Measurements from ENCODE around the gene TAF1B. TPM values are rescaled to one million over a fixed set of nuclear protein-coding genes. Genes with fewer than 3 reads are reported as not detected.

Gene TAF1B
- 44.3 TPM for total RNA-seq (ENCODE audit: insufficient read depth, low replicate concordance)

- DNase-seq (ENCODE audit: low spot score), result peak; percentile 97
Observed at GRCh38 chr2:9843229-9844035, at the start of gene TAF1B. Gene TAF1B, plus strand, starts transcription at chr2:9843474. Its CDS starts 68 bp downstream, at chr2:9843542.

DNA sequence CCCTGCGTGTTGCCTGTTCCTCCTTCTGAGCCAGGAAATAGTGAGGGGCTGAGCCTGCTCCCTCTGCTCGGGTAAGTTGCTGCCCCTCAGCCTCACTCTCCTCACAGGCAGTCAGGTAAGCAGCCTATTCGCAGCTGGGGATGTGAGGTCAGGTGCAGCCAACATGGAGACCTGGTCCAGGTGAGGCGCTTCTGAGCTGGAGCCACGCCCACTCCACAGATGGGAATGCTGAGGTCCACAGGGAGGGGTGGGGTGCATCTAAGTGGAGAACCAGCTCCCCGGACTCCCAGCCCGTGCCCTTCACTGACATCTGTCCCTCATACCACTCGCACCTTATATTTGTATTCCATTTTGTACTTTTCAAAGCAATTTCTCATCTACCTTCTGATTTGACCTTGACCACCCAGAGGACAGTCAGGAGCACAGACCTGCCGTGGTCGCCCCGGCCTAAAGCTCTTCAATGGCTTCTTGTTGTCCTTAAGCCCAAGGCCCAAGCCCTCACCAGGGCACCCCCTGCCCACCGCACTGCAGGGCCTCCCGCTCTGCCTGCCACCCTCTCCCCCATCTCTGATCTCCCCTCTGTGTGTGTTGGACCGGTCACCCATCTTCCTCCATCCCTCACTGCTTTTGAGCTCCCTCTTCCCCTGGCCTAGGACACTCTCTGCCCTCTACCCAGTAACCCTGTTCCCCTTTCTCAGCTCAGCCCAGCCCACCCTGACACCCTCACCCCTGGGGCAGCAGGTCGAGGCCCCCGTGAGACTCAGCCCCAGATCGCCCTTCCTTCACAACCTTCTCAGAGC lies 49.2 kb upstream of the TAF1B start:
- DNase-seq (ENCODE audit: low spot score), result no peak

- no peak for DNase-seq (ENCODE audit: low spot score)
Observed at GRCh38 chr2:9795071-9795470, 48.2 kb upstream of the TAF1B start.

GRCh38 chr2:9796056-9797010 lies 46.9 kb upstream of the TAF1B start:
- DNase-seq (ENCODE audit: low spot score), result no peak

- no peak for DNase-seq (ENCODE audit: low spot score)
Observed at GRCh38 chr2:9797086-9797485, 46.2 kb upstream of the TAF1B start.

DNA sequence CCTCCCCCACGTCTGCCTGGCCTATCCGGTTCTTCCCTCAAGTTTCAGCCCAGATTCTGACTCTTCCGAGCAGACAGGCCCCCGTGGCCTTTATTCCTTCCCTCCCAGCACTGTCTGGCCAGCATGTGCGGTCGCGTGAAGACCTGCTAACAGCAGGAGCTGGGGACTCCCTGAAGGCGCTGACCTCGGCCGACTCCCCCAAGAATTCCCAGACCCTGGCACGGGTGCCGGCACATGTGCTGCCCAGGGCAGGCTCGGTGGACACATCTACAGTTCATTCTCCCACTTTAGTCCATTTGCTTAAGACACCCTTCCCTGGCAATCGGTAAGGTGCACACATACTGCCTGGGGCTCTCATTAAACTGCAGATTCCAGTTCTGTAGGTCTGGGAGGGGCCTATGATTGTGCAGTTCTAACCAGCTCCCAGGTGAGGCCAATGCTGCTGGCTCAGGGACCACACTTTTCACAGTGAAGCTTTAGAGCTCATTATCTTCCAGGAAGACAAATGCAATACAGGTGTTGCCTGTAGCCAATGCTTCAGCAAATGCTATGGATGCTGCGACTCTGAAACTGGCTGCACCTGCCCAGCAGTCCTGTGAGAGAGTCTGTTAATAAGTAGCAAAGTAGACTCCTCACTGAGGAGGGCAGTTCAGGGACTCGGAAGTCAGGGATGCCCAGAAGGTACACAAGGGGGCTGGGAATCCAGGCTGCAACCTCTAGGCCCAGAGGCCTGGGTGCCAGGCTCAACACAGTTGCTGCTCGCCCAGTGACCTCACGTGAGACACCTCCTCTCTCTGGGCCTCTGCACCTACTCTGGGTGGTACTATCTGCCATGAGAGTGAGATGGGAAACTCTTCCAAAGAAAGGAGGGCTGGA lies 45.4 kb upstream of the TAF1B start:
- peak; percentile 58 for DNase-seq (ENCODE audit: low spot score)

GRCh38 chr2:9799011-9799596 lies 44.2 kb upstream of the TAF1B start:
- DNase-seq (ENCODE audit: low spot score), result no peak

DNA sequence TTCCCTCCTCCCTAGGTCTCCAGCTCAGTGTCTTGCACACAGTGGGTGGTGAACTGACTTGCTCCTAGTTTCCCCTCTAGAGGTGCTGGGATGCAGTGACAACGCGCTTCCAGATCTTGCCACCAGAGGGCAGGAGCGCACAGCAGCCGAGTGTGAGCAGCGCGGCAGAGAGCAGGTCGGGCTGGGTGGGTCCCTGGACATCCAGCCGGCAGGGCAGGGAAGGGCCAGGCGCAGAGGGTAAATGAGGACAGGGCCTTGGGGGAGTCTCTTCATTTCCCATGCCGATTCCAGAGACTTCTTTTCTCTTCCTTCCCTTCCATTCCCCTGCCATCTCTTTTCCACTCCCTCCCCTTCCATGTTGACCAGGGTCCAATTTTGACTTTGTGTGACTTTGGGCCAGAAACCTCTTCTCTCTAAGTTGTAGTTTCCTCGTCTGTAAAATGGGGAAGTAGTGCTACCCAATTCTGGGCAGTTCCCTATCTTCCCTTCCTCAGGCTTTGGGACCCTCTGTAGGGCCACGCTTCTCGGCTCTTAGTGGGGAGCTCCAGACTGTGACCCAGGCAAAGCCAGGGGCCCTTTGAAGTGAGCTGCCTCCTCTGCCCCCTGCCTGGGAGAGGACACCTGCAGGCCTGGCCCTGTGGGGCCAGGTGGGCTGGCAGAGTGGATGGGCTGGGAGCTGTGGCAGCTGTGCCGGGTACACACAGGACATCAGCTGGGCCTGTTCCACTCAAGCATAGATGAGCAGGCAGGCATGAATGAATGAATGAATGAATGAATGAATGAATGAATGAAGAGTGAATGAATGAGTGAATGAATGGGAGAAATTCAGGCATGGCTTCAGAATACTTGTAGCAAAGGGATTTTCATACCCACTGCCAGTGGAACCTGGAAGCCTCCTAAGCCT lies 43.3 kb upstream of the TAF1B start:
- peak; percentile 87 for DNase-seq (ENCODE audit: low spot score)

GRCh38 chr2:9800639-9800974 lies 42.7 kb upstream of the TAF1B start:
- DNase-seq (ENCODE audit: low spot score), result no peak

DNA sequence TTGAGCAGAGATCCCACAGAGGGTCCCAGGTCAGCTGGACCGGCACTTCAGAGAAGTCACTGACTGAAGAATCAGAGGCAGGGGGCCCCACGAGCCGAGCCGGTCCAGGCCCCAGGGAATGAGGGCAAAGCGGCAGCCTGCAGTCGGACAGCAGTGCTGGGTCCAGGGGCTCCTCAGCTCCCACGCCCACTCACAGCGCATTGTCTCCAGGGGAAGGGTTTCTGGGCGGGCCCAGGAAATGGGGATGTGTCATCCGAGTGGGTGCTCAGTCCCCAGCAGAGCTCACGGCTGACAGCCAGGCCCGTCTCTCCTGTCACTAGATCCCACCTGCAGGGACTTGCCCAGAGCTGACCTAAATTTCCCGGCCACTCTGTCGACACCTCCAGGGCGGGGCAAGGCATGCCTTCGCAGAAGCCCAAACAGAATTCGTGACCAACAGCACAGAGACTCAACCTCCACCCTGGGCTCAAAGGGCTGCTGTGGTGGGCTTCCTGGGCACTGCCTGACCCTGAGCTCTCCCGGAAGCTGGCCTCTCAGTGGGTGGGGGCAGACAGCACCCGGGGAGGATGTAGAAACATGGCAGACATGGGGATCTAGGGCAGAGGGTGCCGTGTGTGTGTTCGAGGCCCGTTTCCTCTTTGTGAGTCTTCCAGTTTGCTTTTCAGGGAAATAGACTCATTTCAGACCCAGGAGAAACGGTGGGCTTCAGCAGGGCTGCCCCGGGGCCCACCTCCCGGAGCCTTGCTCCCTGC lies 42.1 kb upstream of the TAF1B start:
- DNase-seq (ENCODE audit: low spot score), result peak; percentile 56

GRCh38 chr2:9802576-9802993 lies 40.7 kb upstream of the TAF1B start:
- no peak for DNase-seq (ENCODE audit: low spot score)

- peak; percentile 71 for DNase-seq (ENCODE audit: low spot score)
Observed at GRCh38 chr2:9803023-9803805, 40.1 kb upstream of the TAF1B start.

- peak; percentile 79 for DNase-seq (ENCODE audit: low spot score)
Observed at GRCh38 chr2:9805435-9806297, 37.6 kb upstream of the TAF1B start.

DNA sequence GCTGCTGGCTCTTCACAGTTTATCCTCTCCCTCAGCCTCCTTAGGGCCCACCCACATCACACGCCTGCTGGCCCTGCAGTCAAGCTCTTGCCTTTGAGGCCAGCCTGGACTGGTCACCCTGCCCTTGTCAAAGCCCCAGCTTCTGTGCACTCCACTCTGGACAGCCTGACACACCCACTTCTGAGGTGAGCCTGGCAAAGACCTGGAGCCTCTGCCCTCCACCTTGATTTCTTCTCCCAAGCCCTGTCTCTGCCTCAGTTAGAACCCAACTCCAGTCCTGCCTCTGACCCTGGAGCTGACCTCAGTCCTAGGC lies 37.0 kb upstream of the TAF1B start:
- no peak for DNase-seq (ENCODE audit: low spot score)

DNA sequence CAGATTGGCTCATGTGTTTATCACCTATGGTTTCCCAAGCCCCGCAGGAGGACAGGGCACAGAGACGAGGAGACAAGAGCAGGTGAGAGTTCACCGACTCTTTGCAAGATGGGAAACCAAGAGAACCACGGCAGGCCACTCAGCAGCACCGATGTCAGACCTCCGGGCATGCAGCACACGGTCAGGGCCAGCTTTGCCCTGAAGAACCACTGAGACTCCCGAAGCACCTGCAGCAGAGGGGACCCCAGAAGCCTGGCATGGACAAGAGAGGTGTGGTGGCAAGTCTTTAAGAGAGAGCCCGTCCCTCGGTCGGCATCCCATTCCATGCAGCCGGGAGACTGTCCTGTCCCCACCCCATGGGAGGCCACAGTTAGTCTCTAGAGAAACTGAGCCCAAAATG lies 36.6 kb upstream of the TAF1B start:
- no peak for DNase-seq (ENCODE audit: low spot score)

DNA sequence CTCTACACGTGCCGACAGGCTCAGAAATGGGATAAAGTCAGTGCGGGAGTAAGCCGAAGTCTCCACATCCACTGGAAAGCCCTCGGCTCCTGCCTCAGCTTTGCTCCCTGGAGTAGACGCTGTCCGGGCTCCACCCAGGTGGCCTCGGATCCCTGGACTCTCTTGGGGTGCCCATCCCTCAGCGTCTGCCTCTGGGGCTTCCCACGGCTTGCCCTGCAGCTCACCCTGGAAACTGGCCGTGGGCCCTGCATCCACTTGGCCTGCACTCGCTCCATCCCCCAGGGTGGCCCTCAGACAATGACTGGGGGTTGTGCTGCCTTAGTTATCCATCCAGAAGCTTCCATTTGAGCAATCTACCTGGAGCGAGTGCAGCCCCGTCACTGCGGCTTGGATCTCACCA lies 36.2 kb upstream of the TAF1B start:
- DNase-seq (ENCODE audit: low spot score), result no peak

Data from umbilical cord (tissue), 2 donors.